ENCODE results near the gene LDB1. TPM values are rescaled to one million over a fixed set of nuclear protein-coding genes. Genes with fewer than 3 reads are reported as not detected.

Gene LDB1
- total and polyA plus RNA-seq, 10 of the 15 experiments (the other 5 are each of a cell fraction or from before 2014, with no cell fraction given) = 1.7 to 71.5 (median 36.9) TPM

DNA sequence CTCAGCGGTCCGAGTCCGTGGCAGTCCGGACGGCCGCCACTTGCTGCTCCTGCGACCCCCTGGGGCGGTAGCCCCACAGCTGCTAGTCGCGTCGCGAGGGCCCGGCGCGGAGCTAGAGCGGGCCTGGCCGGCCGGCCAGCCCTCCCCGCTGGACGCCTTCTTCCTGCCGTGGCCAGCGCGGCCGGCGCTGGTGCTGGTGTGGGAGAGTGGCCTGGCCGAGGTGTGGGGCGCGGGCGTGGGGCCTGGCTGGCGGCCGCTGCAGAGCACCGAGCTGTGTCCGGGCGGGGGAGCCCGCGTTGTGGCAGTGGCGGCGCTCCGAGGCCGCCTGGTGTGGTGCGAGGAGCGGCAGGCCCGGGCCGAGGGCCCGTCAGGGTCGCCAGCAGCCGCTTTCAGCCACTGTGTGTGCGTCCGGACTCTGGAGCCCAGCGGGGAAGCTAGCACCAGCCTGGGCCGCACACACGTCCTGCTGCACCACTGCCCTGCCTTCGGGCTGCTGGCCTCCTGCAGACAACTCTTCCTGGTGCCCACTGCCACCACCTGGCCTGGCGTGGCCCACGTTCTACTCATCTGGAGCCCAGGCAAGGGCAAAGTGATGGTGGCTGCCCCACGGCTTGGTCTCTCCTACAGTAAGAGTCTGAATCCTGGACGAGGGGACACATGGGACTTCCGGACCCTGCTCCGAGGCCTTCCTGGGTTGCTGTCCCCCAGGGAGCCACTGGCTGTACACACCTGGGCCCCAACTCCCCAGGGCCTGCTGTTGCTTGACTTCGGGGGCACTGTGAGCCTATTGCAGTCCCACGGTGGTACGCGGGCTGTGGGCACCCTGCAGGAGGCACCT is 54.4 kb downstream of the LDB1 start (continued):
- no peak for TF ChIP-seq BCL3 (IDR thresholded peaks at IDR 0.05; ENCODE audit: borderline replicate concordance, insufficient read depth, low read depth, low read length, poor library complexity, severe bottlenecking)
- TF ChIP-seq MEF2B (IDR thresholded peaks at IDR 0.05; ENCODE audit: partially characterized antibody, poor library complexity, severe bottlenecking) = peak; percentile 32
- peak; percentile 43; the same call in 1 of the 2 replicates for TF ChIP-seq HDGF (IDR thresholded peaks at IDR 0.05)
- TF ChIP-seq SMC3 (IDR thresholded peaks at IDR 0.05; ENCODE audit: borderline replicate concordance, low read length) = no peak
- no peak for TF ChIP-seq EED (IDR thresholded peaks at IDR 0.05; ENCODE audit: low read depth)
- no peak for TF ChIP-seq CBFB (IDR thresholded peaks at IDR 0.05; ENCODE audit: low read depth)
- no peak for TF ChIP-seq TBL1XR1 (IDR thresholded peaks at IDR 0.05; ENCODE audit: low read depth, low read length)
- no peak for TF ChIP-seq FOXK2 (IDR thresholded peaks at IDR 0.05)
- TF ChIP-seq POLR2AphosphoS2 (IDR thresholded peaks at IDR 0.05; ENCODE audit: low read depth, low read length) = no peak
- 0 out of 2 replicates have a peak, but pooled peaks have one; percentile 8 for TF ChIP-seq NR2F1 (conservative IDR thresholded peaks at IDR 0.05)
- no peak for TF ChIP-seq RAD51 (IDR thresholded peaks at IDR 0.05)
- TF ChIP-seq BHLHE40 (IDR thresholded peaks at IDR 0.05; ENCODE audit: borderline replicate concordance in 1 of 2, low read depth in 2 of 2, low read length in 1 of 2) = 0 out of 4 replicates have a peak, but pooled peaks of 1 of the 2 experiments have one; percentile 3

Data from GM12878 (cell line).